IMR-90 (cell line): Measurements from ENCODE around the gene MYRFL. TPM values are rescaled to one million over a fixed set of nuclear protein-coding genes. Genes with fewer than 3 reads are reported as not detected.

ENCODE experiments used
- ATAC-seq: fragments of 200-7000 bp; cut with Tn5 transposase; 2 replicates; pipeline ENCODE4 v1.9.1; 2020; ENCODE audit warnings: low read depth, mild to moderate bottlenecking, moderate library complexity
- BruUV-seq: library from RNA; stranded (reverse); fragments of 400-500 nt; replicated peaks from 2 replicates; lab custom pipeline; 2021; lab: Mats Ljungman, UMichigan
- CTCF ChIA-PET: fragments of 300-600 bp; formaldehyde crosslinking; extraction: SDS; loops from one replicate; lab custom pipeline; 2021; ENCODE audit warnings: antibody characterized with exemption; lab: Yijun Ruan, JAX
- POLR2A ChIA-PET: fragments of 300-600 bp; sonication (Branson Sonifier 250); formaldehyde crosslinking; loops from one replicate; lab custom pipeline; 2022; ENCODE audit warnings: antibody characterized with exemption; ENCODE audit not compliant: unreplicated experiment; lab: Charles Lee
- DNase-seq: peaks from one replicate; pipeline ENCODE4 v3.0.0; 2013
- H2AFZ ChIP-seq: replicated peaks from 2 replicates; pipeline ENCODE3; 2013; ENCODE audit warnings: low read length, mild to moderate bottlenecking; ENCODE audit not compliant: poor library complexity
- H2AK5ac ChIP-seq: 2 replicates; pipeline ENCODE4 v1.6.1; 2013; ENCODE audit warnings: low read depth, low read length, inconsistent platforms
- H2AK9ac ChIP-seq: replicated peaks from 2 replicates; pipeline ENCODE3; 2013; ENCODE audit warnings: mild to moderate bottlenecking, low read depth, low read length, moderate library complexity; ENCODE audit not compliant: poor library complexity
- H2BK120ac ChIP-seq: 2 replicates; pipeline ENCODE4 v1.6.1; 2013; ENCODE audit warnings: low read depth, low read length, inconsistent platforms
- H2BK15ac ChIP-seq: 3 replicates; pipeline ENCODE4 v1.6.1; 2013; ENCODE audit warnings: low read depth, low read length, inconsistent platforms
- H2BK20ac ChIP-seq: 2 replicates; pipeline ENCODE4 v1.6.1; 2013; ENCODE audit warnings: low read depth, mild to moderate bottlenecking, inconsistent platforms, low read length, moderate library complexity
- H2BK5ac ChIP-seq: 2 replicates; pipeline ENCODE4 v1.6.1; 2013; ENCODE audit warnings: mild to moderate bottlenecking, low read depth, low read length, inconsistent platforms; ENCODE audit not compliant: poor library complexity, severe bottlenecking
- H3K14ac ChIP-seq: replicated peaks from 2 replicates; pipeline ENCODE4 v1.6.1; 2013; ENCODE audit warnings: low read depth, low read length, inconsistent platforms
- H3K18ac ChIP-seq: 2 replicates; pipeline ENCODE4 v1.6.1; 2013; ENCODE audit warnings: low read depth, low read length, control low read depth
- H3K23ac ChIP-seq: 2 replicates; pipeline ENCODE4 v1.6.1; 2013; ENCODE audit warnings: low read depth, low read length, inconsistent platforms
- H3K27ac ChIP-seq: 2 replicates; pipeline ENCODE4 v1.5.1; 2013; ENCODE audit warnings: mild to moderate bottlenecking, control low read depth, low read length; ENCODE audit not compliant: insufficient read depth
- H3K27me3 ChIP-seq: 2 replicates; pipeline ENCODE4 v1.6.1; 2013; ENCODE audit warnings: low read length; ENCODE audit not compliant: control insufficient read depth, insufficient read depth
- H3K36me3 ChIP-seq: 2 replicates; pipeline ENCODE4 v1.6.1; 2013; ENCODE audit warnings: low read length, mixed read lengths; ENCODE audit not compliant: control insufficient read depth, insufficient read depth
- H3K4ac ChIP-seq: 2 replicates; pipeline ENCODE4 v1.6.1; 2013; ENCODE audit warnings: low read depth, low read length, inconsistent platforms
- H3K4me1 ChIP-seq: 2 replicates; pipeline ENCODE4 v1.6.1; 2013; ENCODE audit warnings: low read length, mixed read lengths; ENCODE audit not compliant: control insufficient read depth, insufficient read depth
- H3K4me2 ChIP-seq: 2 replicates; pipeline ENCODE4 v1.6.1; 2013; ENCODE audit warnings: low read depth, mild to moderate bottlenecking, control low read depth, low read length, moderate library complexity
- H3K4me3 ChIP-seq: 2 replicates; pipeline ENCODE4 v1.5.1; 2013; ENCODE audit warnings: low read depth, mild to moderate bottlenecking, control low read depth, low read length, moderate library complexity; ENCODE audit not compliant: insufficient read depth
- H3K56ac ChIP-seq: 2 replicates; pipeline ENCODE4 v1.6.1; 2013; ENCODE audit warnings: low read length, inconsistent platforms; ENCODE audit not compliant: insufficient read depth; ENCODE audit errors: extremely low read depth
- H3K79me1 ChIP-seq, 2 experiments: 2 replicates each; pipeline ENCODE4 v1.6.1; 2013; ENCODE audit warnings: low read length in 2 of 2, inconsistent platforms in 1 of 2, low read depth in 1 of 2
- H3K9ac ChIP-seq: 2 replicates; pipeline ENCODE4 v1.6.1; 2013; ENCODE audit warnings: low read depth, low read length, control low read depth
- H3K9me1 ChIP-seq: 2 replicates; pipeline ENCODE4 v1.6.1; 2013; ENCODE audit warnings: low read length, inconsistent platforms; ENCODE audit not compliant: insufficient read depth
- H3K9me3 ChIP-seq: 2 replicates; pipeline ENCODE4 v1.6.1; 2013; ENCODE audit warnings: low read length; ENCODE audit not compliant: control insufficient read depth, insufficient read depth
- H4K20me1 ChIP-seq: 2 replicates; pipeline ENCODE4 v1.6.1; 2013; ENCODE audit warnings: low read length, inconsistent platforms; ENCODE audit not compliant: insufficient read depth
- H4K5ac ChIP-seq: 2 replicates; pipeline ENCODE4 v1.6.1; 2013; ENCODE audit warnings: mild to moderate bottlenecking, low read depth, low read length, control low read depth
- H4K8ac ChIP-seq, 2 experiments: 2 replicates each; pipeline ENCODE4 v1.6.1; 2013; ENCODE audit warnings: low read depth in 2 of 2, low read length in 2 of 2, control low read depth in 1 of 2, inconsistent platforms in 1 of 2
- H4K91ac ChIP-seq: 2 replicates; pipeline ENCODE4 v1.6.1; 2013; ENCODE audit warnings: low read depth, low read length, inconsistent platforms; ENCODE audit not compliant: insufficient read depth
- BHLHE40 ChIP-seq: fragments of 150-350 bp; IDR thresholded peaks from 2 replicates; pipeline ENCODE4 v1.6.1; 2016; ENCODE audit warnings: mild to moderate bottlenecking, low read depth, low read length
- CEBPB ChIP-seq: IDR thresholded peaks from 2 replicates; pipeline ENCODE4 v1.6.1; 2012; ENCODE audit warnings: low read depth, low read length, improper control_type of control experiment
- FOS ChIP-seq: fragments of 150-350 bp; IDR thresholded peaks from 2 replicates; pipeline ENCODE4 v1.6.1; 2016; ENCODE audit warnings: low read depth, low read length
- MAFK ChIP-seq: IDR thresholded peaks from 2 replicates; pipeline ENCODE4 v1.6.1; 2012; ENCODE audit warnings: low read depth, low read length, improper control_type of control experiment
- NFE2L2 ChIP-seq: fragments of 150-350 bp; IDR thresholded peaks from 2 replicates; pipeline ENCODE4 v1.6.1; 2016; ENCODE audit warnings: low read depth, mild to moderate bottlenecking, low read length
- RAD21 ChIP-seq: IDR thresholded peaks from 2 replicates; pipeline ENCODE4 v1.6.1; 2012; ENCODE audit warnings: low read length, improper control_type of control experiment
- RCOR1 ChIP-seq: IDR thresholded peaks from 2 replicates; pipeline ENCODE4 v1.6.1; 2012; ENCODE audit warnings: mild to moderate bottlenecking, low read length, improper control_type of control experiment; ENCODE audit not compliant: insufficient replicate concordance
- SMC3 ChIP-seq: fragments of 150-350 bp; IDR thresholded peaks from 2 replicates; pipeline ENCODE4 v1.6.1; 2016; ENCODE audit warnings: low read depth, mild to moderate bottlenecking, antibody characterized with exemption, low read length, moderate library complexity
- USF2 ChIP-seq: fragments of 150-350 bp; IDR thresholded peaks from 2 replicates; pipeline ENCODE4 v1.6.1; 2017; ENCODE audit warnings: mild to moderate bottlenecking, antibody characterized with exemption, low read length, low read depth
- WGBS, 2 experiments: methylation state at CpG; one replicate each; pipeline versions ENCODE4 v1.1.5 to v1.1.7; 2013; ENCODE audit warnings: missing lambda C conversion rate in 2 of 2; ENCODE audit not compliant: insufficient read length in 1 of 2; ENCODE audit errors: extremely low coverage in 2 of 2; 5-methylcytosine and 5-hydroxymethylcytosine counted together
- dilution Hi-C: fragments of 300-500 bp; cut with HindIII; formaldehyde crosslinking; loops from one replicate; pipeline ENCODE4 v1.14.3; 2018; ENCODE audit warnings: low sequenced_read_pairs; ENCODE audit not compliant: unreplicated experiment
- in situ Hi-C: fragments of 300-500 bp; cut with MboI; formaldehyde crosslinking; loops from 3 replicates; pipeline ENCODE4 v1.14.3; 2019; ENCODE audit warnings: low sequenced_read_pairs, inconsistent platforms, mixed read lengths
- intact Hi-C: fragments of 100-400 bp; cut with micrococcal nuclease; formaldehyde crosslinking; loops from 2 replicates; pipeline ENCODE4 v1.10.0; 2022
- polyA plus RNA-seq, 3 experiments: library from polyadenylated mRNA; depleted of rRNA; stranded (reverse); fragments of >200 nt; gene quantifications; 2 replicates each; pipeline ENCODE4 v1.2.3, GENCODE V29; 2012; ENCODE audit warnings: low replicate concordance in 1 of 3
- total RNA-seq: library from RNA; depleted of rRNA; stranded (reverse); fragments of >200 nt; gene quantifications from 2 replicates; pipeline ENCODE4 v1.2.3, GENCODE V29; 2012
- TF ChIP-seq, protein P1 (sequence below): conservative IDR thresholded peaks from 2 replicates; pipeline ENCODE4 v1.5.1; 2012; ENCODE audit warnings: mild to moderate bottlenecking, low read depth, low read length, improper control_type of control experiment
- TF ChIP-seq, protein P2 (sequence below): fragments of 150-350 bp; IDR thresholded peaks from 2 replicates; pipeline ENCODE4 v1.6.1; 2016; ENCODE audit warnings: low read depth, mild to moderate bottlenecking, low read length, moderate library complexity, borderline replicate concordance

The MYRFL gene
- total and polyA plus RNA-seq, 2 of the 4 experiments (the other 2 are of a cell fraction): not detected

DNA sequence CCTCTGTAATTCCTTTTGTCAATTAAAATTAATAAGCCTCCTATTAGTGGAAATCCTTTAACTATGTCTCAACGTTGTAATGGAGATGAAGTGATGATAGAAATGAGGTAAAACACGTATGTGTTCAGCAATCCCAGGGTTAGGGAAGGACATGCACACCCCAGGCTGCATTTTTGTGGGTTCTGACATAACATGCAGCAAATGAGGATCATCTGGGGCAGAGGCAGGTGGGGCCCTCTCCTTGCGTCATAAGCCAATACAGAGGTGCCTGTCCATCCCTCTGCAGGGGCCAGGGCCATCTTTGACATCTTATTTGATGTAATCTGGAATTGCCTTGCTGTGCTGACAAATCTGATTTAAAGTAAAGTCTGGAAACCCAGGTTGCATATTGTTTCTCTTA is 73.2 kb downstream of the MYRFL start:
- H3K4me1 ChIP-seq: peaks cover 2% of the 10 kb centered on the region; the same call in 1 of the 2 replicates
- no peaks in the 10 kb centered on the region for H3K79me1 ChIP-seq
- no peak overlapping the region for H2BK15ac ChIP-seq
- no peak overlapping the region for H3K23ac ChIP-seq
- no peak overlapping the region for H2BK20ac ChIP-seq
- H3K4ac ChIP-seq: no peak overlapping the region
- no peak overlapping the region for H2AK9ac ChIP-seq
- H4K20me1 ChIP-seq: no peaks in the 10 kb centered on the region
- H4K5ac ChIP-seq: no peak overlapping the region
- H3K18ac ChIP-seq: no peak overlapping the region
- DNase-seq: peak; percentile 46
- dilution Hi-C loops: no loop called here
- no peak overlapping the region for H3K4me2 ChIP-seq
- no peak overlapping the region for H3K14ac ChIP-seq
- no CpG with 5 or more reads among the region's 3 CpGs for WGBS, 2 experiments
- H3K9me3 ChIP-seq: no peaks in the 10 kb centered on the region
- H4K8ac ChIP-seq: no peak overlapping the region
- in situ Hi-C loops: no loop called here
- intact Hi-C loops: loop anchor here (5.0 kb wide), 1 partner anchor 464 kb away; no protein-coding TSS in a partner anchor
- H2AK5ac ChIP-seq: no peak overlapping the region
- POLR2A ChIA-PET: no interaction called here
- no peak overlapping the region for H3K56ac ChIP-seq
- no peaks in the 10 kb centered on the region for H3K36me3 ChIP-seq
- 0 out of 2 replicates have a peak, but pooled peaks have one; percentile 7 for ATAC-seq
- no peaks in the 10 kb centered on the region for H3K9me1 ChIP-seq
- CTCF ChIA-PET: interaction anchor here (0.5 to 0.7 kb wide), 2 partner anchors 679 to 1489 kb away, joined by 3 read pairs; no protein-coding TSS in a partner anchor
- H2BK120ac ChIP-seq: no peak overlapping the region
- no peak overlapping the region for H3K9ac ChIP-seq
- H3K4me3 ChIP-seq: no peak overlapping the region
- no peak overlapping the region for H4K91ac ChIP-seq
- H2AFZ ChIP-seq: no peak overlapping the region
- no peaks in the 10 kb centered on the region for H3K27me3 ChIP-seq
- no peak overlapping the region for H3K27ac ChIP-seq
- TF ChIP-seq RCOR1: no peak
- TF ChIP-seq, protein P1, sequence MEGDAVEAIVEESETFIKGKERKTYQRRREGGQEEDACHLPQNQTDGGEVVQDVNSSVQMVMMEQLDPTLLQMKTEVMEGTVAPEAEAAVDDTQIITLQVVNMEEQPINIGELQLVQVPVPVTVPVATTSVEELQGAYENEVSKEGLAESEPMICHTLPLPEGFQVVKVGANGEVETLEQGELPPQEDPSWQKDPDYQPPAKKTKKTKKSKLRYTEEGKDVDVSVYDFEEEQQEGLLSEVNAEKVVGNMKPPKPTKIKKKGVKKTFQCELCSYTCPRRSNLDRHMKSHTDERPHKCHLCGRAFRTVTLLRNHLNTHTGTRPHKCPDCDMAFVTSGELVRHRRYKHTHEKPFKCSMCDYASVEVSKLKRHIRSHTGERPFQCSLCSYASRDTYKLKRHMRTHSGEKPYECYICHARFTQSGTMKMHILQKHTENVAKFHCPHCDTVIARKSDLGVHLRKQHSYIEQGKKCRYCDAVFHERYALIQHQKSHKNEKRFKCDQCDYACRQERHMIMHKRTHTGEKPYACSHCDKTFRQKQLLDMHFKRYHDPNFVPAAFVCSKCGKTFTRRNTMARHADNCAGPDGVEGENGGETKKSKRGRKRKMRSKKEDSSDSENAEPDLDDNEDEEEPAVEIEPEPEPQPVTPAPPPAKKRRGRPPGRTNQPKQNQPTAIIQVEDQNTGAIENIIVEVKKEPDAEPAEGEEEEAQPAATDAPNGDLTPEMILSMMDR: no peak
- no peak for TF ChIP-seq NFE2L2
- TF ChIP-seq MAFK: no peak
- no peak for TF ChIP-seq BHLHE40
- no peak for TF ChIP-seq USF2
- TF ChIP-seq SMC3: no peak
- no peak for TF ChIP-seq CEBPB
- TF ChIP-seq FOS: no peak
- no peak for TF ChIP-seq RAD21
- TF ChIP-seq, protein P2, sequence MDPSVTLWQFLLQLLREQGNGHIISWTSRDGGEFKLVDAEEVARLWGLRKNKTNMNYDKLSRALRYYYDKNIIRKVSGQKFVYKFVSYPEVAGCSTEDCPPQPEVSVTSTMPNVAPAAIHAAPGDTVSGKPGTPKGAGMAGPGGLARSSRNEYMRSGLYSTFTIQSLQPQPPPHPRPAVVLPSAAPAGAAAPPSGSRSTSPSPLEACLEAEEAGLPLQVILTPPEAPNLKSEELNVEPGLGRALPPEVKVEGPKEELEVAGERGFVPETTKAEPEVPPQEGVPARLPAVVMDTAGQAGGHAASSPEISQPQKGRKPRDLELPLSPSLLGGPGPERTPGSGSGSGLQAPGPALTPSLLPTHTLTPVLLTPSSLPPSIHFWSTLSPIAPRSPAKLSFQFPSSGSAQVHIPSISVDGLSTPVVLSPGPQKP: no peak
- no TSS peak for BruUV-seq
- no peak overlapping the region for H2BK5ac ChIP-seq
